Endothelial cell of umbilical vein (primary cell): Measurements from ENCODE around the gene FAM117B. TPM values are rescaled to one million over a fixed set of nuclear protein-coding genes. Genes with fewer than 3 reads are reported as not detected.

Source experiments
- BruUV-seq: library from RNA; stranded (reverse); fragments of 400-500 nt; replicated peaks from 2 replicates; lab custom pipeline; 2021; lab: Mats Ljungman, UMichigan
- CTCF ChIA-PET: fragments of 300-600, 350-600 bp; sonication (Branson Sonifier 250); formaldehyde crosslinking; loops from one replicate; lab custom pipeline; 2021; ENCODE audit warnings: antibody characterized with exemption, inconsistent platforms; lab: Charles Lee
- POLR2A ChIA-PET: fragments of 300-600, 350-600 bp; sonication (Branson Sonifier 250); formaldehyde crosslinking; loops from one replicate; lab custom pipeline; 2021; ENCODE audit warnings: antibody characterized with exemption, inconsistent platforms; lab: Charles Lee
- DNase-seq: peaks from one replicate; pipeline ENCODE4 v3.0.0-alpha.2; 2011; ENCODE audit warnings: low read depth, low spot score
- FAIRE-seq: peaks from 2 replicates; lab custom pipeline; 2011; peaks lifted over from hg19 to GRCh38; lab: Jason Lieb, UNC
- H2AFZ ChIP-seq: 2 replicates; pipeline ENCODE4 v1.6.0; 2012; ENCODE audit warnings: low read depth, low read length, control low read depth, inconsistent platforms
- H3K27ac ChIP-seq: 2 replicates; pipeline ENCODE4 v1.5.1; 2011; ENCODE audit warnings: low read depth, mild to moderate bottlenecking, control low read depth, low read length, moderate library complexity; ENCODE audit not compliant: insufficient read depth
- H3K27me3 ChIP-seq, 2 experiments: 2 replicates each; pipeline versions ENCODE4 v1.6.0 to v1.6.1; 2011; ENCODE audit warnings: low read length in 2 of 2, mixed read lengths in 1 of 2; ENCODE audit not compliant: control insufficient read depth in 2 of 2, insufficient read depth in 2 of 2
- H3K36me3 ChIP-seq, 2 experiments: 2 replicates in 1 of 2; 3 replicates in 1 of 2; pipeline ENCODE4 v1.5.1; 2011; ENCODE audit warnings: low read length in 2 of 2, mild to moderate bottlenecking in 1 of 2, moderate library complexity in 1 of 2; ENCODE audit not compliant: control insufficient read depth in 2 of 2, insufficient read depth in 2 of 2; ENCODE audit errors: extremely low read depth in 1 of 2
- H3K4me1 ChIP-seq: 3 replicates; pipeline ENCODE4 v1.5.1; 2011; ENCODE audit warnings: mild to moderate bottlenecking, low read length; ENCODE audit not compliant: control insufficient read depth, insufficient read depth; ENCODE audit errors: extremely low read depth
- H3K4me2 ChIP-seq: 2 replicates; pipeline ENCODE4 v1.6.1; 2011; ENCODE audit warnings: low read length, control low read depth, mixed read lengths; ENCODE audit not compliant: insufficient read depth
- H3K4me3 ChIP-seq, 3 experiments: fragments of 200-600 bp in 1 of 3; sonication (generic), shearing (Covaris generic) in 1 of 3; replicated peaks in 1 of 3; 2 replicates each; pipeline ENCODE4 v1.5.1; 2011 to 2016; ENCODE audit warnings: control low read depth in 3 of 3, low read length in 3 of 3, mild to moderate bottlenecking in 2 of 3, inconsistent platforms in 1 of 3, low read depth in 1 of 3, moderate library complexity in 1 of 3; ENCODE audit not compliant: insufficient read depth in 1 of 3
- H3K79me2 ChIP-seq: 2 replicates; pipeline ENCODE4 v1.6.0; 2012; ENCODE audit warnings: low read length, inconsistent platforms; ENCODE audit not compliant: control insufficient read depth, insufficient read depth
- H3K9ac ChIP-seq: replicated peaks from 2 replicates; pipeline ENCODE3; 2011; ENCODE audit warnings: low read length, control low read depth; ENCODE audit not compliant: insufficient read depth; ENCODE audit errors: extremely low read depth
- H3K9me1 ChIP-seq: replicated peaks from 3 replicates; pipeline ENCODE4 v1.6.0; 2011; ENCODE audit warnings: mild to moderate bottlenecking, low read length; ENCODE audit not compliant: control insufficient read depth, insufficient read depth; ENCODE audit errors: extremely low read depth
- H3K9me3 ChIP-seq: replicated peaks from 2 replicates; pipeline ENCODE4 v1.5.1; 2012; ENCODE audit warnings: low read length, inconsistent platforms; ENCODE audit not compliant: control insufficient read depth, insufficient read depth
- H4K20me1 ChIP-seq: replicated peaks from 2 replicates; pipeline ENCODE3; 2011; ENCODE audit warnings: mild to moderate bottlenecking, low read length; ENCODE audit not compliant: control insufficient read depth, insufficient read depth; ENCODE audit errors: extremely low read depth
- CTCF ChIP-seq, 2 donors: IDR thresholded peaks; 1 replicate in 1 of 2; 2 replicates in 1 of 2; pipeline ENCODE4 v1.5.1; 2011; ENCODE audit warnings: low read length in 2 of 2, mild to moderate bottlenecking in 2 of 2, moderate library complexity in 2 of 2, control low read depth in 1 of 2, inconsistent platforms in 1 of 2, low read depth in 1 of 2; ENCODE audit not compliant: insufficient read depth in 1 of 2; ENCODE audit errors: extremely low read depth in 1 of 2
- EZH2 ChIP-seq: IDR thresholded peaks from 2 replicates; pipeline ENCODE4 v1.6.1; 2012; ENCODE audit warnings: borderline replicate concordance, low read depth, mild to moderate bottlenecking, moderate library complexity, low read length, inconsistent platforms; ENCODE audit not compliant: severe bottlenecking
- FOS ChIP-seq: IDR thresholded peaks from 2 replicates; pipeline ENCODE4 v1.6.1; 2011; ENCODE audit warnings: mild to moderate bottlenecking, low read length, moderate library complexity, borderline replicate concordance; ENCODE audit not compliant: insufficient read depth
- GATA2 ChIP-seq: IDR thresholded peaks from 2 replicates; pipeline ENCODE4 v1.7.0; 2011; ENCODE audit warnings: low read depth, mild to moderate bottlenecking, moderate library complexity, mixed read lengths, low read length; ENCODE audit not compliant: insufficient read length, insufficient read depth
- JUN ChIP-seq: IDR thresholded peaks from 2 replicates; pipeline ENCODE4 v1.6.1; 2011; ENCODE audit warnings: borderline replicate concordance, low read depth; ENCODE audit not compliant: insufficient read length, insufficient read depth
- MAX ChIP-seq: IDR thresholded peaks from 2 replicates; pipeline ENCODE4 v1.6.1; 2011; ENCODE audit not compliant: insufficient read depth, insufficient read length
- MYC ChIP-seq: IDR thresholded peaks from one replicate; pipeline ENCODE4 v1.6.1; 2011; ENCODE audit warnings: mild to moderate bottlenecking, low read depth, low read length
- POLR2A ChIP-seq: IDR thresholded peaks from 2 replicates; pipeline ENCODE4 v1.6.1; 2012; ENCODE audit warnings: low read depth, mild to moderate bottlenecking, control low read depth, low read length
- POLR2AphosphoS5 ChIP-seq: IDR thresholded peaks from 2 replicates; pipeline ENCODE4 v1.6.1; 2012; ENCODE audit warnings: low read depth, mild to moderate bottlenecking, control low read depth, low read length, moderate library complexity; ENCODE audit not compliant: insufficient read depth
- dilution Hi-C: fragments of 300-500 bp; cut with MboI; formaldehyde crosslinking; loops from one replicate; pipeline ENCODE4 v1.15.0; 2019; ENCODE audit warnings: low sequenced_read_pairs; ENCODE audit not compliant: extremely low pct_ligation_motif_present
- intact Hi-C: fragments of 100-400 bp; cut with micrococcal nuclease; formaldehyde crosslinking; loops from one replicate; pipeline ENCODE4 v1.10.0; 2022
- polyA plus RNA-seq, 4 experiments: library from polyadenylated mRNA; depleted of rRNA in 3 of 4; stranded (reverse) in 3 of 4; unstranded in 1 of 4; fragments of >200 nt; gene quantifications; 2 replicates each; pipeline versions ENCODE4 v1.2.1 to v1.2.3, GENCODE V29; 2011 to 2012; ENCODE audit warnings: missing spikeins in 1 of 4
- total RNA-seq: library from RNA; stranded (reverse); gene quantifications from 2 replicates; pipeline ENCODE4 v1.2.3, GENCODE V29; 2021

Gene FAM117B
- total and polyA plus RNA-seq, 2 donors (not counting 3 experiments of a cell fraction or from before 2014, with no cell fraction given): 1.3 to 7.0 TPM

GRCh38 chr2:202790676-202791075 lies 155.9 kb downstream of the FAM117B start:
- no TSS peak for BruUV-seq
- Histone ChIP-seq H3K27ac (no peak overlapping the region), H3K79me2 (no peaks in the 10 kb centered on the region), H2AFZ (no peak overlapping the region), H3K9me3 (no peaks in the 10 kb centered on the region), H3K36me3 (no peaks in the 10 kb centered on the region), H4K20me1 (no peaks in the 10 kb centered on the region), H3K9ac (no peak overlapping the region), H3K4me3 (no peak overlapping the region), H3K27me3 (no peaks in the 10 kb centered on the region), H3K9me1 (no peaks in the 10 kb centered on the region), H3K4me1 (no peaks in the 10 kb centered on the region), H3K4me2 (no peak overlapping the region)
- FAIRE-seq (no peak), DNase-seq (no peak)
- intact Hi-C loops (no loop called here), dilution Hi-C loops (no loop called here)
- CTCF ChIA-PET: no interaction called here
- TF ChIP-seq CTCF (IDR thresholded peaks at IDR 0.05; ENCODE audit: extremely low read depth in 1 of 2, insufficient read depth in 1 of 2, low read depth in 1 of 2, low read length in 2 of 2) (no peak), FOS (no peak), EZH2 (no peak), MYC (no peak), GATA2 (no peak), MAX (no peak), POLR2AphosphoS5 (no peak), JUN (no peak), POLR2A (no peak)
- POLR2A ChIA-PET: no interaction called here
